Motor neuron (in vitro differentiated cells): Measurements from ENCODE around the gene PIAS4. TPM values are rescaled to one million over a fixed set of nuclear protein-coding genes. Genes with fewer than 3 reads are reported as not detected.
A peak's percentile ranks its signal among the peaks of the same experiment; 100 is the strongest.

Experiments used
- ATAC-seq, 8 experiments: fragments of 200-7000 bp; cut with Tn5 transposase; replicated peaks in 6 of 8; 2 replicates each; pipeline ENCODE4 v1.8.0; 2021; ENCODE audit warnings: mild to moderate bottlenecking in 8 of 8, moderate library complexity in 8 of 8
- H3K27ac ChIP-seq, 2 donors: fragments of 250-450 bp; sonication (Bioruptor Pico); 2 replicates each; pipeline ENCODE4 v1.9.0; 2021; ENCODE audit warnings: antibody characterized with exemption in 2 of 2, mild to moderate bottlenecking in 2 of 2, moderate library complexity in 1 of 2
- H3K4me1 ChIP-seq, 2 donors: fragments of 250-450 bp; sonication (Bioruptor Pico); replicated peaks in 1 of 2; 2 replicates each; pipeline ENCODE4 v1.6.1; 2021; ENCODE audit warnings: antibody characterized with exemption in 2 of 2, mild to moderate bottlenecking in 2 of 2, moderate library complexity in 1 of 2
- H3K4me3 ChIP-seq, 5 donors: fragments of 250-450 bp; sonication (Bioruptor Pico); 2 replicates each; pipeline ENCODE4 v1.9.0; 2021; ENCODE audit warnings: antibody characterized with exemption in 5 of 5, mild to moderate bottlenecking in 5 of 5, moderate library complexity in 4 of 5
- WGBS, 10 experiments: fragments of 450-650 bp; shearing (Covaris generic); methylation state at CpG; one replicate each; pipeline ENCODE4 v1.0.0; 2022; 5-methylcytosine and 5-hydroxymethylcytosine counted together
- in situ Hi-C, 9 experiments: fragments of 400-800 bp; cut with MboI; loops; one replicate each; pipeline ENCODE4 v1.15.0; 2021; ENCODE audit warnings: low sequenced_read_pairs in 9 of 9, low pct_unique_long_range_greater_than_20kb in 2 of 9; ENCODE audit not compliant: unreplicated experiment in 9 of 9
- total RNA-seq, 8 experiments: library from RNA; unstranded; fragments of 300-600 nt; gene quantifications; 2 replicates each; pipeline versions ENCODE4 v1.2.3 to v1.2.4, GENCODE V29; 2022

Gene PIAS4
- total RNA-seq, 8 experiments from 2014 or later, result 11.6 to 31.8 (median 22.6) TPM

DNA sequence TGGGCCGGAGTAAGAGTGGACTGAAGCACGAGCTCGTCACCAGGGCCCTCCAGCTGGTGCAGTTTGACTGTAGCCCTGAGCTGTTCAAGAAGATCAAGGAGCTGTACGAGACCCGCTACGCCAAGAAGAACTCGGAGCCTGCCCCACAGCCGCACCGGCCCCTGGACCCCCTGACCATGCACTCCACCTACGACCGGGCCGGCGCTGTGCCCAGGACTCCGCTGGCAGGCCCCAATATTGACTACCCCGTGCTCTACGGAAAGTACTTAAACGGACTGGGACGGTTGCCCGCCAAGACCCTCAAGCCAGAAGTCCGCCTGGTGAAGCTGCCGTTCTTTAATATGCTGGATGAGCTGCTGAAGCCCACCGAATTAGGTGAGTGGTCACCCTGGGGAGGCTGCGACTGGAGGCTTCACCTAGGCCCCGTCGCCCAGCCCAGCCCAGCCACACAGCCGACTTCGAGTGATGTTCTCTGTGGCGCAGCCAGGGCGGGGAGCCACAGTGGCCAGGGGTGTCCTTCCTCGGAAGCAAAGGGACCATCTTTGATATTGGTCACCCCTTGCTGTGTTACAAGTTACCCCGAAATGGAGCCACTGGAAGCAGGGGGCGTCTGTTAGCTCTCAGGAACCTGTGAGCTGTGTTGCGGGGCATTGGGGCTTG, 5.6 kb downstream of the PIAS4 start:
- in situ Hi-C loops, result no loop called here
- no peak for ATAC-seq
- peaks cover 29 to 47% of the 10 kb centered on the region in 2 donors for H3K4me1 ChIP-seq
- H3K27ac ChIP-seq, result no peak overlapping the region
- no peak overlapping the region for H3K4me3 ChIP-seq
- WGBS, 10 experiments, result 69 to 100% (median 95%) methylated on average over 1 to 15 of the region's 33 CpGs; no CpG with 5 or more reads in 2 of the 10 experiments

- no peak for ATAC-seq
- Histone ChIP-seq H3K4me1 (peaks cover 22 to 41% of the 10 kb centered on the region in 2 donors), H3K27ac (peak overlapping the region; percentile 46 to 96), H3K4me3 (no peak overlapping the region)
- in situ Hi-C loops, result no loop called here
- WGBS, 10 experiments, result 94 to 100% (median 100%) methylated on average over 1 to 11 of the region's 20 CpGs; no CpG with 5 or more reads in 7 of the 10 experiments
Measured at GRCh38 chr19:4013886-4014540, 6.5 kb downstream of the PIAS4 start.

DNA sequence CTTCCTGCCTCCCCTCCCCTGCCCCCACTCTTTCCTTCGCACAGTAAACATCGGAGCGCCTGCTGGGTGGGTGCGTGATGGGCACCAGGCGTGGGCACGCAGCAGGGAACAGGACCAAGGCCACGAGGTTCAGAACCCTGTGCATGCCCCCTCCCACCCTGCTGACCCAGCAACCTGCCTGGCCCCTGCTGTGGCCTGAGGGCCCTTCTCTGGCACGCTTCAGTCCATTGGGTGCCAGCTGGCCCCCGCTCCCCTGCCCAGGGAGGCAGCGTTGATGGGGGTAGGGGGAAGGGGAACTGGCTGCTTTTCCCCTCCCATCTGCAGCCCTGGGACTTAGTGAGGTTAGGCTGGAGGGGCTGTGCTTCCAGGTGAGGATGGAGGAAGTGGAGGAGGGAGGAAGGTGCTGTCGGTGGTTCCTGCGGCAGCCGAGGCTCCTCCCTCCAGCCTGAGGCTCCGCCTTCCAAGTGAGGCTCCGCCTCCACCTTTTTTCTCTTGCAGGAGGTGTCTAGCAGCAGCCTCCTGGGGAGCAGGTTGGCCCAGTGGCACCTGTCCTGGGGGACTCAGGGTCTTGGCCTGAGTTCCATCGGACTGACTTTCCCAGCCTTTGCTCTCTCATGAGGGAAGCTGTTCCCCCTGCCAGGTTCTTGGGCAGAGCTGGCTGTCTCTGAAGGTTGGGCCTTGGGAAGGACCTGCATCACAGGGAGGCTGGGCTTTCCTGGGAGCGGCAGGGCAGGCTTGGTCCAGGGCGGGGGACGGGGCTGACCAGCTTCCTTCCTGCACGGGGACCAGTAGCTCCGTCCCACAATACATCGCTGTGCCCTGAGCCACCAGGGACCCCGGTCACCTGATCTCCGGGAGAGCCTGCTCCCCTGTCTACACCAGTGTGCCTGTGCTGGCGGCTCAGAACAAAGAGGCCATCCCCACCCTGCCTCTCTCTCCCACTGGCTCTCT, 7.3 kb downstream of the PIAS4 start:
- in situ Hi-C loops, result no loop called here
- peak in 5 of 8 experiments; percentile 66 to 84 (median 81) for ATAC-seq
- Histone ChIP-seq H3K27ac (peak overlapping the region; percentile 82 to 96), H3K4me1 (peaks cover 14 to 33% of the 10 kb centered on the region in 2 donors), H3K4me3 (peak overlapping the region in 4 of 5 donors; percentile 23 to 36 (median 26))
- 81% methylated on average over 3 to 6 of the region's 25 CpGs; no CpG with 5 or more reads in 8 of the 10 experiments for WGBS, 10 experiments

- WGBS, 10 experiments, result 0 to 100% (median 0%) methylated on average over 1 to 6 of the region's 37 CpGs; no CpG with 5 or more reads in 5 of the 10 experiments
- Histone ChIP-seq H3K4me1 (peaks cover 13 to 23% of the 10 kb centered on the region in 2 donors), H3K27ac (peak overlapping the region; percentile 82 to 96), H3K4me3 (peak overlapping the region; percentile 2 to 36 (median 24))
- ATAC-seq, result peak in 5 of 8 experiments; percentile 87 to 92 (median 89)
- in situ Hi-C loops, result no loop called here
Measured at GRCh38 chr19:4015705-4016402, 8.3 kb downstream of the PIAS4 start.

DNA sequence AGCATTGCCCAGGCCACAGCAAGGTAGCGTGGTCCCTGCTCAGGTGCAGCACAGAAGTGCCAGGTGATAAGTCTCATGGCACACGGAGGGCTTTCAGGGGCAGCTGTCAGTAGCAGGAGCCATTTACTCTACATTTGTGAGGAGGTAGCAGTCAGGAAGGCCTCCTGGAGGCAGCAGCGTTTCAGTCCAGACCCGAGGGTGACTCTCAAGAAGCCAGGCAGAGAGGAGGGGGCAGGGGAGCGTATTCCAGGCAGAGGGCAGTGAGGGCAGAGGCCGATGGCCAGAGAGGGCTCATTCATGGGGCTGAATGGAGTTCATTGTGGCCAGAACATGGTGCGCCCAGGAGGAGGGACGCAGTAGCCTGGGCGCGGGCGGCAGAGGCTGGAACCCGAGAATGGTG, 8.9 kb downstream of the PIAS4 start:
- H3K4me1 ChIP-seq, result peaks cover 13 to 23% of the 10 kb centered on the region in 2 donors
- H3K4me3 ChIP-seq, result no peak overlapping the region
- WGBS, 10 experiments, result 77 to 81% methylated on average over 4 to 9 of the region's 12 CpGs; no CpG with 5 or more reads in 8 of the 10 experiments

DNA sequence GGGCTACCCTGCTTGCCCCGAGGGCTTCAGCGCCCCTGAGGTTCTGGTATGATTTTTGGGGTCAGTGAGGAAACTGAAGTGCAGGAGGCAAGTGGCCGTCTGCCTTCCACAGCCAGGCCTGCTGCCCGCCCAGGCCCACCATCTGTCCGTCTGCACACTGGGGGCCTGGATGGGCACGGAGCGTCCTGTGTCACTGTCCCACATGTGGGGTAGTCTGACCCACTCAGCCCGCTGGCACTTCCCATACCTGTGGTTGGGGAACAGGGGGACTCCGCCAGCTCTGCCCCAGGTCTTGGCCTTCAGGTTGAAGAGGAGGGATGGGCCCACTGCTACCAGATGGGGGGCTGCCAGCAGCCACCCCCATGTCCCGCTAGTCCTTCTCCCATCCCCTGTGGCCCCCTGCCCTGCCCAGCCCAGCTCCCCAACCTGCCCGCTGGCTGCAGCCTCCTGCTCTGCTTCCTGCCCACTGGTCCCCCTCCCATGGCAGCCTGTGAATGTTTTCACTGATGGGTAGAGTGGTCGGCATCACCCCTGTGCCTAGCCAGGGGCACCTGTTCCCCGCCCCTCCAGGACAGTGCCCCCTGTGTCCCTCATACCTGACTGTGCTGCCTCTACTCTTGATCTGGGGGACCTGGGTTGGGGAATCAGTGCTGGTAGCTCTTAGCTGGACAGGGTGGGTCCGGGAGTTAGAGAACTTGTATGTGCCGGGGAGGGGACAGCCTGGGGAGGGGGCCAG, 9.5 kb downstream of the PIAS4 start:
- in situ Hi-C loops, result no loop called here

More for the DNA sequence above, 8.9 kb downstream of the PIAS4 start:
- ATAC-seq, result no peak
- peak overlapping the region; percentile 82 to 96 for H3K27ac ChIP-seq
- in situ Hi-C loops, result no loop called here

GRCh38 chr19:4018140-4018613, 10.6 kb downstream of the PIAS4 start:
- 69 to 100% (median 100%) methylated on average over 1 to 17 of the region's 22 CpGs; no CpG with 5 or more reads in 5 of the 10 experiments for WGBS, 10 experiments
- ATAC-seq, result peak in 3 of 8 experiments; percentile 67 to 91 (median 74)
- Histone ChIP-seq H3K4me3 (no peak overlapping the region), H3K27ac (peak overlapping the region in 1 of 2 donors; percentile 3), H3K4me1 (peaks cover 13 to 23% of the 10 kb centered on the region in 2 donors)
- in situ Hi-C loops, result no loop called here

More for the DNA sequence above, 9.5 kb downstream of the PIAS4 start:
- H3K4me1 ChIP-seq, result peaks cover 13 to 23% of the 10 kb centered on the region in 2 donors
- 100% methylated on average over 2 of the region's 15 CpGs; no CpG with 5 or more reads in 9 of the 10 experiments for WGBS, 10 experiments
- ATAC-seq, result no peak
- H3K27ac ChIP-seq, result peak overlapping the region in 1 of 2 donors; percentile 96
- no peak overlapping the region for H3K4me3 ChIP-seq

- H3K4me3 ChIP-seq, result no peak overlapping the region
- in situ Hi-C loops, result no loop called here
- no peak overlapping the region for H3K27ac ChIP-seq
- peak in 3 of 8 experiments; percentile 14 to 35 (median 32) for ATAC-seq
- peaks cover 13 to 23% of the 10 kb centered on the region in 2 donors for H3K4me1 ChIP-seq
- 67 to 100% (median 93%) methylated on average over 1 to 3 of the region's 19 CpGs; no CpG with 5 or more reads in 5 of the 10 experiments for WGBS, 10 experiments
Measured at GRCh38 chr19:4018775-4019504, 11.4 kb downstream of the PIAS4 start.

DNA sequence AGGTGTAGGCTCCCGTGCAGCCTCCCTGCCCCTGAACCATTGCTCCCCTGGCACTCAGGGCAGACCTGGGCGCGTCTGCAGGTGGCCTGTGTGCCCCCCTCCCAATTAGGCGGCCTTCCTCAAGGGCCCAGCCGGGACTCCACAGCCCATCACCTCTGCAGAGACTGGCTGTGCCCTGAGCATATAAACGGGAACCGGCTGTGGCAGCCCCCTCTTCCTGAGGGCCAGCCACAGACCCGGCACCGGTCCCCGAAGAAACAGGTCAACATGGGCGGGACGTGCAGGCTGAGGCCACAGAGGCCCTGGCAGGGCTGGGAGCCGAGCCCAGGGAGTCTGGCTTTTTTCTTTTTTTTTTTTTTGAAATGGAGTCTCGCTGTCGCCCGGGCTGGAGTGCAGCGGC, 12.0 kb downstream of the PIAS4 start:
- ATAC-seq, result no peak
- in situ Hi-C loops, result no loop called here
- Histone ChIP-seq H3K4me1 (peaks cover 13 to 19% of the 10 kb centered on the region in 2 donors), H3K4me3 (no peak overlapping the region), H3K27ac (no peak overlapping the region)
- WGBS, 10 experiments, result 80 to 100% methylated on average over 1 to 4 of the region's 17 CpGs; no CpG with 5 or more reads in 8 of the 10 experiments

- no peaks in the 10 kb centered on the region for H3K4me1 ChIP-seq
- H3K27ac ChIP-seq, result no peak overlapping the region
- WGBS, 10 experiments, result 84 to 100% (median 100%) methylated on average over 1 to 9 of the region's 34 CpGs; no CpG with 5 or more reads in 5 of the 10 experiments
- no peak for ATAC-seq
- in situ Hi-C loops, result no loop called here
- H3K4me3 ChIP-seq, result no peak overlapping the region
Measured at GRCh38 chr19:4023600-4024398, 16.3 kb downstream of the PIAS4 start.
